Kidney epithelial cell (primary cell): Measurements from ENCODE around the gene C10orf88. TPM values are rescaled to one million over a fixed set of nuclear protein-coding genes. Genes with fewer than 3 reads are reported as not detected.

Experiments used
- DNase-seq: peaks from one replicate; pipeline ENCODE4 v3.0.0-alpha.2; 2010; ENCODE audit warnings: low read depth
- H3K27me3 ChIP-seq: 2 replicates; pipeline ENCODE4 v1.6.0; 2011; ENCODE audit warnings: low read length; ENCODE audit not compliant: control insufficient read depth, insufficient read depth
- H3K36me3 ChIP-seq: 2 replicates; pipeline ENCODE4 v1.5.1; 2011; ENCODE audit warnings: low read length; ENCODE audit not compliant: control insufficient read depth, insufficient read depth
- H3K4me3 ChIP-seq: 2 replicates; pipeline ENCODE4 v1.5.1; 2011; ENCODE audit warnings: low read depth, mild to moderate bottlenecking, control low read depth, low read length
- CTCF ChIP-seq: IDR thresholded peaks from 2 replicates; pipeline ENCODE4 v1.5.1; 2011; ENCODE audit warnings: mild to moderate bottlenecking, moderate library complexity, low read length, control low read depth, inconsistent platforms; ENCODE audit not compliant: insufficient read depth, poor library complexity, severe bottlenecking
- total RNA-seq: library from RNA; depleted of rRNA; stranded (reverse); fragments of >200 nt; gene quantifications from 2 replicates; pipeline ENCODE4 v1.2.3, GENCODE V29; 2015

The C10orf88 gene
- total RNA-seq, 1 donor from 2014 or later: 10.6 TPM

DNA sequence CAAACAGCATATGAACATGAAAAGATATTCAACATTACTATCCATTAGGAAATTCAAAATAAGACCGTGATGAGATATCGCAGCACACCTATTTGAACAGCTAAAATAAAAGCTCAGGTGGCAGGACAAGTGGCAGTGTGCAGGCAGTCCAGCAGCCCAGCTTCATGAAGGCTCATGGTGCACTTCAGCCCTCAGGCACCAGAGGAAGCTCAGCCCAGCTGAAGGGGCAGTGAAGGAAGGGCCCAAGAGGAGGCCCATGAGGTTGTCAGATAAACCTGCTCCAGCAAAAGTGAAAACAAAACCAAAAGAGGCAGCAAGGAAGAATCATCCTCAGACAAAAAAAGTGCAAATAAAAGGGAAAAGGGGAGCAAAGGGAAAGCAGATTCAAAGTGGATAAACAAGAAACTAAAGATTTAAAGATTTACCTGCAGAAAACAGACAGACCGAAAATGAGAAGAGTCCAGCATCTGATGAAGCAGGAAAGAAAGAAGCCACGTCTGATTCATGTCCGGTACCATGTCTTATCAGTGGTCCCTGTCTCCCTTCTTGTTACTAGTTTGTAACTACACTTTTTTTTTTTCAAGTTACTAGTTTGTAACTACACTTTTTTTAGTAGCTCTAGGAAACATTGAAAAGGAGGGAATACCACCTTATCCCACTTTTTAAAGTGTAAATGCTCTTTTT is 59.6 kb downstream of the C10orf88 start:
- no peak for DNase-seq
- TF ChIP-seq CTCF: no peak
- Histone ChIP-seq H3K36me3 (no peaks in the 10 kb centered on the region), H3K27me3 (no peaks in the 10 kb centered on the region), H3K4me3 (no peak overlapping the region)

- DNase-seq: no peak
- no peaks in the 10 kb centered on the region for H3K36me3 ChIP-seq
- H3K4me3 ChIP-seq: no peak overlapping the region
- no peaks in the 10 kb centered on the region for H3K27me3 ChIP-seq
- no peak for TF ChIP-seq CTCF
Measured at GRCh38 chr10:122884166-122884565, 69.9 kb downstream of the C10orf88 start.

GRCh38 chr10:122882766-122883165 is 71.3 kb downstream of the C10orf88 start:
- no peaks in the 10 kb centered on the region for H3K36me3 ChIP-seq
- no peaks in the 10 kb centered on the region for H3K27me3 ChIP-seq
- H3K4me3 ChIP-seq: no peak overlapping the region
- TF ChIP-seq CTCF: no peak
- DNase-seq: no peak

Other genes starting within 250 kb of the C10orf88 start
- 1.2 and 1.4 TPM in 2 replicates for gene CUZD1, start 108.4 kb downstream of the C10orf88 start, total RNA-seq
- 14.6 and 18.2 TPM in 2 replicates for gene FAM24B, start 74.6 kb downstream of the C10orf88 start, total RNA-seq
- gene FAM24A, start 43.6 kb downstream of the C10orf88 start, total RNA-seq: not detected in 2 replicates
- gene PSTK, start 26.2 kb upstream of the C10orf88 start, total RNA-seq: 6.0 and 11.4 TPM in 2 replicates
- 3.0 and 5.3 TPM in 2 replicates for gene IKZF5, start 54.6 kb upstream of the C10orf88 start, total RNA-seq
- gene ACADSB, start 54.8 kb upstream of the C10orf88 start, total RNA-seq: 5.1 and 5.6 TPM in 2 replicates
- 0.08 TPM in 1 of 2 replicates, not detected in the other for gene HMX3, start 181.7 kb upstream of the C10orf88 start, total RNA-seq
- gene HMX2, start 193.9 kb upstream of the C10orf88 start, total RNA-seq: 0.34 TPM in 1 of 2 replicates, not detected in the other
- gene BUB3, start 200.2 kb upstream of the C10orf88 start, total RNA-seq: 132 and 153 TPM in 2 replicates